ENCODE results near the gene PRX. TPM values are rescaled to one million over a fixed set of nuclear protein-coding genes. Genes with fewer than 3 reads are reported as not detected.

Gene PRX
- total RNA-seq, 1 donor from 2014 or later, result 3.3 TPM

- intact Hi-C loops (cut with DNase I), result no loop called here
- Histone ChIP-seq H3K9me3 (no peaks in the 10 kb centered on the region), H3K27ac (no peak overlapping the region), H3K4me3 (no peak overlapping the region), H3K4me1 (no peaks in the 10 kb centered on the region), H3K27me3 (no peaks in the 10 kb centered on the region), H3K36me3 (peaks cover 23 to 33% of the 10 kb centered on the region in 2 donors)
- no peak for DNase-seq (ENCODE audit: low spot score in 2 of 2)
- TF ChIP-seq CTCF (IDR thresholded peaks at IDR 0.05), result no peak
Measured at GRCh38 chr19:40381321-40381720, 31.9 kb downstream of the PRX start.

- H3K9me3 ChIP-seq, result no peaks in the 10 kb centered on the region
- no peaks in the 10 kb centered on the region for H3K27me3 ChIP-seq
- peaks cover 24 to 40% of the 10 kb centered on the region in 2 donors for H3K36me3 ChIP-seq
- H3K4me3 ChIP-seq, result no peak overlapping the region
- H3K27ac ChIP-seq, result no peak overlapping the region
- no peaks in the 10 kb centered on the region for H3K4me1 ChIP-seq
- intact Hi-C loops (cut with DNase I), result no loop called here
- DNase-seq (ENCODE audit: low spot score in 2 of 2), result no peak
- no peak for TF ChIP-seq CTCF (IDR thresholded peaks at IDR 0.05)
Measured at GRCh38 chr19:40380199-40381037, 32.8 kb downstream of the PRX start.

GRCh38 chr19:40379446-40380198, 33.6 kb downstream of the PRX start:
- no peak for DNase-seq (ENCODE audit: low spot score in 2 of 2)
- peaks cover 31 to 45% of the 10 kb centered on the region in 2 donors for H3K36me3 ChIP-seq
- H3K27ac ChIP-seq, result no peak overlapping the region
- no peak for TF ChIP-seq CTCF (IDR thresholded peaks at IDR 0.05)
- intact Hi-C loops (cut with DNase I), result no loop called here
- H3K27me3 ChIP-seq, result no peaks in the 10 kb centered on the region
- H3K9me3 ChIP-seq, result no peaks in the 10 kb centered on the region
- no peaks in the 10 kb centered on the region for H3K4me1 ChIP-seq
- H3K4me3 ChIP-seq, result no peak overlapping the region

- DNase-seq (ENCODE audit: low spot score in 2 of 2), result no peak
- peaks cover 39 to 56% of the 10 kb centered on the region in 2 donors for H3K36me3 ChIP-seq
- no peaks in the 10 kb centered on the region for H3K9me3 ChIP-seq
- intact Hi-C loops (cut with DNase I), result no loop called here
- H3K27me3 ChIP-seq, result no peaks in the 10 kb centered on the region
- H3K27ac ChIP-seq, result no peak overlapping the region
- no peaks in the 10 kb centered on the region for H3K4me1 ChIP-seq
- no peak for TF ChIP-seq CTCF (IDR thresholded peaks at IDR 0.05)
- no peak overlapping the region for H3K4me3 ChIP-seq
Measured at GRCh38 chr19:40378509-40378908, 34.7 kb downstream of the PRX start.

- Histone ChIP-seq H3K36me3 (peaks cover 45 to 61% of the 10 kb centered on the region in 2 donors), H3K4me1 (no peaks in the 10 kb centered on the region), H3K9me3 (no peaks in the 10 kb centered on the region), H3K27ac (no peak overlapping the region), H3K4me3 (no peak overlapping the region), H3K27me3 (no peaks in the 10 kb centered on the region)
- no peak for TF ChIP-seq CTCF (IDR thresholded peaks at IDR 0.05)
- intact Hi-C loops (cut with DNase I), result no loop called here
- DNase-seq (ENCODE audit: low spot score in 2 of 2), result no peak
Measured at GRCh38 chr19:40377876-40378385, 35.2 kb downstream of the PRX start.

Data from ascending aorta (tissue), 2 donors.